Sigmoid colon (tissue), 4 donors: ENCODE results near the gene CNEP1R1.

Source experiments
- CTCF ChIP-seq, 4 experiments: fragments of 450-650 bp in 3 of 4; fragments of 200-600 bp in 1 of 4; IDR thresholded peaks; one replicate each; pipeline ENCODE4 v1.5.1; 2016 to 2019; ENCODE audit warnings: antibody characterized with exemption in 4 of 4, mild to moderate bottlenecking in 3 of 4, moderate library complexity in 2 of 4
- EP300 ChIP-seq, 4 donors: sonication (generic); formaldehyde crosslinking; IDR thresholded peaks; one replicate each; pipeline ENCODE4 v1.6.1; 2017; ENCODE audit warnings: antibody characterized with exemption in 4 of 4
- POLR2AphosphoS5 ChIP-seq, 4 donors: sonication (generic); formaldehyde crosslinking; IDR thresholded peaks; one replicate each; pipeline ENCODE4 v1.6.1; 2017; ENCODE audit warnings: antibody characterized with exemption in 4 of 4

GRCh38 chr16:50027829-50028228, 2.8 kb downstream of the CNEP1R1 start:
- TF ChIP-seq CTCF (IDR thresholded peaks at IDR 0.05) (no peak), EP300 (IDR thresholded peaks at IDR 0.05) (no peak), POLR2AphosphoS5 (IDR thresholded peaks at IDR 0.05) (no peak)
